Spleen (tissue), 11 donors: Measurements from ENCODE around the gene CD8B2. TPM values are rescaled to one million over a fixed set of nuclear protein-coding genes. Genes with fewer than 3 reads are reported as not detected.
"Not testable (repeated sequence)": the region's sequence is repeated elsewhere in the genome, so short reads cannot be mapped to it uniquely, and the experiment has no call there.

Experiments used
- DNase-seq: peaks from one replicate; pipeline ENCODE4 v3.0.0-alpha.2; 2020
- H3K27ac ChIP-seq, 8 donors: fragments of 200-600 bp; sonication (generic) in 7 of 8; 1 replicate in 4 of 8; 2 replicates in 4 of 8; pipeline versions ENCODE4 v1.5.0 to v1.8.0; 2016 to 2021; ENCODE audit warnings: inconsistent platforms in 4 of 8, mild to moderate bottlenecking in 4 of 8, moderate library complexity in 1 of 8
- H3K27me3 ChIP-seq, 7 donors: fragments of 200-600 bp; sonication (generic) in 6 of 7; replicated peaks in 1 of 7; 1 replicate in 4 of 7; 2 replicates in 3 of 7; pipeline versions ENCODE4 v1.5.0 to v1.8.0; 2016 to 2021; ENCODE audit warnings: inconsistent platforms in 3 of 7, mild to moderate bottlenecking in 1 of 7
- H3K36me3 ChIP-seq, 6 donors: fragments of 200-600 bp; sonication (generic) in 5 of 6; 1 replicate in 4 of 6; 2 replicates in 2 of 6; pipeline versions ENCODE4 v1.5.0 to v1.8.0; 2016 to 2021; ENCODE audit warnings: inconsistent platforms in 2 of 6
- H3K4me1 ChIP-seq, 6 donors: fragments of 200-600 bp; sonication (generic) in 5 of 6; 1 replicate in 3 of 6; 2 replicates in 3 of 6; pipeline versions ENCODE4 v1.5.0 to v1.8.0; 2016 to 2021; ENCODE audit warnings: inconsistent platforms in 3 of 6
- H3K4me3 ChIP-seq, 8 donors: fragments of 200-600 bp; sonication (generic) in 7 of 8; 1 replicate in 4 of 8; 2 replicates in 4 of 8; pipeline versions ENCODE4 v1.5.0 to v1.8.0; 2016 to 2021; ENCODE audit warnings: inconsistent platforms in 4 of 8, mild to moderate bottlenecking in 4 of 8, moderate library complexity in 2 of 8
- H3K9me3 ChIP-seq, 8 donors: fragments of 200-600 bp; sonication (generic) in 7 of 8; 1 replicate in 4 of 8; 2 replicates in 4 of 8; pipeline versions ENCODE4 v1.5.0 to v1.8.0; 2016 to 2021; ENCODE audit warnings: inconsistent platforms in 4 of 8
- POLR2A ChIP-seq, 3 donors: fragments of 450-650 bp; IDR thresholded peaks; one replicate each; pipeline ENCODE4 v1.5.1; 2017; ENCODE audit warnings: antibody characterized with exemption in 3 of 3, mild to moderate bottlenecking in 1 of 3
- POLR2AphosphoS5 ChIP-seq, 3 donors: sonication (generic); formaldehyde crosslinking; IDR thresholded peaks; one replicate each; pipeline ENCODE4 v1.5.1; 2017; ENCODE audit warnings: antibody characterized with exemption in 3 of 3
- WGBS, 5 donors: extraction: QIAGEN DNeasy Blood & Tissue Kit in 3 of 5; methylation state at CpG; one replicate each; pipeline versions ENCODE4 v1.1.5 to v1.1.7; 2013 to 2018; 5-methylcytosine and 5-hydroxymethylcytosine counted together
- intact Hi-C: fragments of 100-400 bp; cut with DNase I; formaldehyde crosslinking; loops from one replicate; pipeline ENCODE4 v1.15.0; 2023; ENCODE audit warnings: low total_unique reads
- polyA plus RNA-seq, 3 donors: library from polyadenylated mRNA; stranded (reverse); fragments of 200-250 nt; gene quantifications; one replicate each; pipeline ENCODE4 v1.2.1, GENCODE V29; 2013
- total RNA-seq, 7 donors: library from RNA; depleted of rRNA in 3 of 7; stranded (reverse); fragments of >200 nt in 3 of 7; fragmentation: NEBNext Ultra II Directional in 4 of 7; extraction: Animal tissue kit (Norgen Biotek cat#: 25700) in 4 of 7; gene quantifications; one replicate each; pipeline versions ENCODE4 v1.1.0 to v1.2.1, GENCODE V29; 2016 to 2021
- TF ChIP-seq, protein P1 (sequence below), 11 experiments: fragments of 200-600 bp in 7 of 11; fragments of 450-650 bp in 4 of 11; sonication (generic) in 4 of 11; IDR thresholded peaks in 8 of 11; conservative IDR thresholded peaks in 3 of 11; 1 replicate in 7 of 11; 2 replicates in 4 of 11; pipeline versions ENCODE4 v1.4.0 to v1.8.0; 2016 to 2021; ENCODE audit warnings: antibody characterized with exemption in 11 of 11, inconsistent platforms in 4 of 11, mild to moderate bottlenecking in 1 of 11
- donor health status: healthy with polysubstance abuse.
- donor health status: DM: no; HTN: no; CAD: no; lungs with moderate emphysema.
- donor health status: DM: no; HTN: no; CAD: no.
- donor health status: Bipolar disorder and iron deficiency.
- donor health status: healthy.
- donor health status: DM: no; HTN: no; CAD: no.
- donor health status: DM: yes; HTN: yes; CAD: no.

CD8B2 gene
- total and polyA plus RNA-seq, 10 donors: 0.17 to 0.38 (median 0.27) TPM; not detected in 2

GRCh38 chr2:106510791-106511190 lies 23.6 kb downstream of the CD8B2 start:
- intact Hi-C loops, DNase-seq: not testable (repeated sequence)
- peak overlapping the region in 1 of 8 donors; percentile 59 for H3K27ac ChIP-seq

GRCh38 chr2:106511476-106511901 lies 24.3 kb downstream of the CD8B2 start:
- DNase-seq, H3K9me3 ChIP-seq, H3K36me3 ChIP-seq, intact Hi-C loops, H3K4me1 ChIP-seq, H3K27me3 ChIP-seq, H3K4me3 ChIP-seq: not testable (repeated sequence)
- peak overlapping the region in 2 of 8 donors; percentile 28 to 59 for H3K27ac ChIP-seq
- peak in 1 of 3 donors; percentile 33 for TF ChIP-seq POLR2AphosphoS5 (IDR thresholded peaks at IDR 0.05)
- WGBS, 5 donors: 33 to 48% (median 43%) methylated on average over 11 to 14 of the region's 16 CpGs

More at GRCh38 chr2:106510791-106511190, 23.6 kb downstream of the CD8B2 start:
- H3K9me3 ChIP-seq, H3K4me3 ChIP-seq, H3K36me3 ChIP-seq, H3K4me1 ChIP-seq, H3K27me3 ChIP-seq: not testable (repeated sequence)
- 61 to 71% (median 64%) methylated on average over 3 to 4 of the region's 4 CpGs for WGBS, 5 donors

DNA sequence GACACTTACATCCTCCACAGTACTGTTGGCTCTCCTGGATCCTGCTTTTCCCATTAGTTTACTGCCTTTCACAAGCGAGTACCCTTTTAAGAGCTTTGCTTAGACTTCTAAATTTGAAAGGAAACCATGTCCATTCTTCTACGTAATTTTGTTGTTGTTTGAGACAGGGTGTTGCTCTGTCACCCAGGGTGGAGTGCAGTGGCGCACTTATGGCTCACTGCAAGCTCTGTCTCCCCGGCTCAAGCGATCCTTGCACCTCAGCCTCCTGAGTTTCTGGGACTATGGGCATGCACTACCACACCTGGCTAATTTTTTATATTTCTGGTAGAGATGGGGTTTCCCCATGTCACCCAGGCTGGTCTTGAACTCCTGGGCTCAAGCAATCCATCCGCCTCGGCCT lies 24.8 kb downstream of the CD8B2 start:
- 81 to 91% (median 84%) methylated on average over 7 of the region's 7 CpGs for WGBS, 5 donors
- H3K27me3 ChIP-seq, intact Hi-C loops, H3K4me1 ChIP-seq, H3K4me3 ChIP-seq, H3K9me3 ChIP-seq, DNase-seq, H3K36me3 ChIP-seq: not testable (repeated sequence)
- H3K27ac ChIP-seq: peak overlapping the region in 2 of 8 donors; percentile 28 to 59

DNA sequence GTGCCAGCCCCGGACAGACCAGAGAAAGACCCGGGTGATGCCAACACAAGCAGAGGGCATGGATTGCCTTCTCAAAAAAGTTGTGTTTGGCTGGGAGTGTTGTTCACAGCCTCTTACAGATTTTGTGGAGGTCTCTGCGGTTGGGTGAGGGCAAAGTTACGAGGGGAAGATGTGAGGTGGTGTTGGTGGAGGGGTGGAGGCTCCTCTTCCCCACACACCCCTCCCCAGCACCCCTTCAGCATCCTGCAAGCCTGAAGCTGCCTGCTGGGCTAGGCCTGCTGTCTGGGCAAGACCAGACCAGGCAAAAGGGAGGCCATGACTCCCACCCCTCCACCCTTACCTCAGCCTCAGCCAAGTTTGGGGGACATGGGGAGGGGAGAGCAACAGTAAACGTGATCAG lies 26.2 kb downstream of the CD8B2 start:
- H3K36me3 ChIP-seq, H3K9me3 ChIP-seq, H3K27me3 ChIP-seq, H3K4me3 ChIP-seq, DNase-seq, H3K27ac ChIP-seq, intact Hi-C loops, H3K4me1 ChIP-seq: not testable (repeated sequence)
- WGBS, 5 donors: 80 to 100% (median 96%) methylated on average over 1 to 3 of the region's 5 CpGs; no CpG with 5 or more reads in 1 of the 5 donors

DNA sequence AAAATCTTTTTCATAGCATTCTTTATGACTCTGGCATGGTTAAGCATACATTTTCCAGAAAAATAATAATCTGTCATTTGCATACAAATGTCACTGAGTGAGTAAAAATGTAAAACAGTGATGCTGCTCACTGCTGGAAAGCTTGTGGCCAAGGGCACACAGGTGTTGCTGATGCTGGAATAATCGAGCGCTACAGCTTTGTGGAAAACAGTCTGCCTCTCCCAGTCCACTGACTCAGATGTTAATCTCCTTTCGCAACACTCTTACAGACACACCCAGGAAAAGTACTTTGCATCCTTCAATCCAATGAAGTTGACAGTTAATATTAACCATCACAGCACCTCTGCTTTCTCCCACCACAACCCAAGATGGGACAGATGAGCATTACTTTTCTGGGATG lies 27.7 kb downstream of the CD8B2 start:
- WGBS, 5 donors: 65 to 83% (median 76%) methylated on average over 3 of the region's 3 CpGs
- H3K4me1 ChIP-seq, intact Hi-C loops, DNase-seq, H3K4me3 ChIP-seq, H3K36me3 ChIP-seq, H3K27ac ChIP-seq, H3K27me3 ChIP-seq, H3K9me3 ChIP-seq: not testable (repeated sequence)

GRCh38 chr2:106516436-106516835 lies 29.3 kb downstream of the CD8B2 start:
- Histone ChIP-seq H3K27ac (no peak overlapping the region), H3K4me1 (no peaks in the 10 kb centered on the region), H3K27me3 (no peaks in the 10 kb centered on the region), H3K36me3 (no peaks in the 10 kb centered on the region), H3K4me3 (no peak overlapping the region), H3K9me3 (no peaks in the 10 kb centered on the region)
- 63 to 91% (median 84%) methylated on average over 4 of the region's 4 CpGs for WGBS, 5 donors
- intact Hi-C loops: no loop called here
- no peak for DNase-seq
- no peak for TF ChIP-seq POLR2A (IDR thresholded peaks at IDR 0.05)
- TF ChIP-seq, protein P1, sequence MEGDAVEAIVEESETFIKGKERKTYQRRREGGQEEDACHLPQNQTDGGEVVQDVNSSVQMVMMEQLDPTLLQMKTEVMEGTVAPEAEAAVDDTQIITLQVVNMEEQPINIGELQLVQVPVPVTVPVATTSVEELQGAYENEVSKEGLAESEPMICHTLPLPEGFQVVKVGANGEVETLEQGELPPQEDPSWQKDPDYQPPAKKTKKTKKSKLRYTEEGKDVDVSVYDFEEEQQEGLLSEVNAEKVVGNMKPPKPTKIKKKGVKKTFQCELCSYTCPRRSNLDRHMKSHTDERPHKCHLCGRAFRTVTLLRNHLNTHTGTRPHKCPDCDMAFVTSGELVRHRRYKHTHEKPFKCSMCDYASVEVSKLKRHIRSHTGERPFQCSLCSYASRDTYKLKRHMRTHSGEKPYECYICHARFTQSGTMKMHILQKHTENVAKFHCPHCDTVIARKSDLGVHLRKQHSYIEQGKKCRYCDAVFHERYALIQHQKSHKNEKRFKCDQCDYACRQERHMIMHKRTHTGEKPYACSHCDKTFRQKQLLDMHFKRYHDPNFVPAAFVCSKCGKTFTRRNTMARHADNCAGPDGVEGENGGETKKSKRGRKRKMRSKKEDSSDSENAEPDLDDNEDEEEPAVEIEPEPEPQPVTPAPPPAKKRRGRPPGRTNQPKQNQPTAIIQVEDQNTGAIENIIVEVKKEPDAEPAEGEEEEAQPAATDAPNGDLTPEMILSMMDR (IDR thresholded peaks at IDR 0.05 in 8 of 11, conservative IDR thresholded peaks at IDR 0.05 in 3 of 11): no peak
- no peak for TF ChIP-seq POLR2AphosphoS5 (IDR thresholded peaks at IDR 0.05)

DNA sequence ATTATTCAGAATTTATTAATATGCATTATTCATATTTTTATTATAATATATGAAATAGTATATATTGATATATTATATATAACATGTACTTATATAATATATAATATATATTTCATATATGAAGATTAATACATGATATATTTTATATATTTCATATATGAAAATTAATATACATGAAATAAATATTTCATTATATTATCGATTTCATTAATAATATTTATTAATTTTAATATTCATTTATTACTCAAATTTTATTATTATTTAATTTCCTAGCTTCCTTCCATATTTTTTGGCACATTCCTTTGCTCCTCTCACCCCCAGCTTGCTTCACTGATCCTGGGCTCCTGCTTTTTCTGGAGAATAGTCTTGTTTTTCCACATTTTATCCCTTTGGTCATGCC lies 29.7 kb downstream of the CD8B2 start:
- Histone ChIP-seq H3K27ac (no peak overlapping the region), H3K4me3 (no peak overlapping the region), H3K4me1 (no peaks in the 10 kb centered on the region), H3K36me3 (no peaks in the 10 kb centered on the region), H3K9me3 (no peaks in the 10 kb centered on the region), H3K27me3 (no peaks in the 10 kb centered on the region)
- TF ChIP-seq POLR2AphosphoS5 (IDR thresholded peaks at IDR 0.05) (no peak), POLR2A (IDR thresholded peaks at IDR 0.05) (no peak)
- TF ChIP-seq, protein P1 (IDR thresholded peaks at IDR 0.05 in 8 of 11, conservative IDR thresholded peaks at IDR 0.05 in 3 of 11): no peak
- 85 to 91% (median 88%) methylated on average over 1 of the region's 1 CpG for WGBS, 5 donors
- DNase-seq: no peak
- intact Hi-C loops: no loop called here
